ENCODE data around the gene SPATA13. TPM values are rescaled to one million over a fixed set of nuclear protein-coding genes. Genes with fewer than 3 reads are reported as not detected.

The SPATA13 gene
- total RNA-seq, 1 experiment from 2014 or later: 43.0 TPM

GRCh38 chr13:24184265-24184841 is 23.8 kb downstream of the SPATA13 start:
- H3K4me2 ChIP-seq (ENCODE audit: low read length): no peak overlapping the region
- no peaks in the 10 kb centered on the region for H3K27me3 ChIP-seq (ENCODE audit: low read length)
- DNase-seq (no peak), ATAC-seq (no peak)
- no peak overlapping the region for H3K4me3 ChIP-seq (ENCODE audit: low read length)
- H3K27ac ChIP-seq (ENCODE audit: low read length): no peak overlapping the region
- POLR2A ChIA-PET (ENCODE audit: unreplicated experiment): no interaction called here
- H3K36me3 ChIP-seq (ENCODE audit: low read depth, low read length): no peaks in the 10 kb centered on the region
- CTCF ChIA-PET: no interaction called here
- H3K9me3 ChIP-seq (ENCODE audit: low read length): no peaks in the 10 kb centered on the region
- no peak for TF ChIP-seq EZH2 (IDR thresholded peaks at IDR 0.05; ENCODE audit: low read length, unreplicated experiment)
- TF ChIP-seq CTCF (conservative IDR thresholded peaks at IDR 0.05; ENCODE audit: low read depth, low read length): no peak
- TF ChIP-seq EZH2phosphoT487 (IDR thresholded peaks at IDR 0.05; ENCODE audit: borderline replicate concordance, low read length): no peak
- no peak overlapping the region for H2AFZ ChIP-seq (ENCODE audit: low read length)
- H3K9me2 ChIP-seq (replicated peaks; ENCODE audit: low read length): no peaks in the 10 kb centered on the region
- H4K20me1 ChIP-seq (ENCODE audit: low read length): peaks cover 16% of the 10 kb centered on the region; the same call in 1 of the 2 replicates
- H3F3A ChIP-seq (ENCODE audit: low read length, unreplicated experiment): no peaks in the 10 kb centered on the region
- peaks cover 5% of the 10 kb centered on the region for H3K4me1 ChIP-seq (ENCODE audit: insufficient read depth, low read length)
- intact Hi-C loops (cut with micrococcal nuclease): no loop called here
- H3K79me2 ChIP-seq (ENCODE audit: low read length): peaks cover 80% of the 10 kb centered on the region
- BruUV-seq (replicated peaks): no TSS peak
- no peak overlapping the region for H3K9ac ChIP-seq (ENCODE audit: low read length)

GRCh38 chr13:24184882-24185281 is 24.4 kb downstream of the SPATA13 start:
- Histone ChIP-seq H3K27ac (ENCODE audit: low read length) (no peak overlapping the region), H3K36me3 (ENCODE audit: low read depth, low read length) (no peaks in the 10 kb centered on the region), H3K9ac (ENCODE audit: low read length) (no peak overlapping the region), H3K4me1 (ENCODE audit: insufficient read depth, low read length) (peaks cover 5% of the 10 kb centered on the region), H3K4me3 (ENCODE audit: low read length) (no peak overlapping the region), H3K27me3 (ENCODE audit: low read length) (no peaks in the 10 kb centered on the region), H4K20me1 (ENCODE audit: low read length) (peaks cover 11% of the 10 kb centered on the region; the same call in 1 of the 2 replicates), H3K9me3 (ENCODE audit: low read length) (no peaks in the 10 kb centered on the region), H3K9me2 (replicated peaks; ENCODE audit: low read length) (no peaks in the 10 kb centered on the region), H3K4me2 (ENCODE audit: low read length) (no peak overlapping the region), H3K79me2 (ENCODE audit: low read length) (peaks cover 75% of the 10 kb centered on the region), H2AFZ (ENCODE audit: low read length) (no peak overlapping the region), H3F3A (ENCODE audit: low read length, unreplicated experiment) (no peaks in the 10 kb centered on the region)
- TF ChIP-seq CTCF (conservative IDR thresholded peaks at IDR 0.05; ENCODE audit: low read depth, low read length): no peak
- no peak for TF ChIP-seq EZH2phosphoT487 (IDR thresholded peaks at IDR 0.05; ENCODE audit: borderline replicate concordance, low read length)
- no peak for TF ChIP-seq EZH2 (IDR thresholded peaks at IDR 0.05; ENCODE audit: low read length, unreplicated experiment)
- CTCF ChIA-PET: no interaction called here
- intact Hi-C loops (cut with micrococcal nuclease): no loop called here
- ATAC-seq: no peak
- no TSS peak for BruUV-seq (replicated peaks)
- no peak for DNase-seq
- POLR2A ChIA-PET (ENCODE audit: unreplicated experiment): no interaction called here

GRCh38 chr13:24185591-24186232 is 25.2 kb downstream of the SPATA13 start:
- H3F3A ChIP-seq (ENCODE audit: low read length, unreplicated experiment): no peaks in the 10 kb centered on the region
- no peak overlapping the region for H3K27ac ChIP-seq (ENCODE audit: low read length)
- no peak for TF ChIP-seq EZH2phosphoT487 (IDR thresholded peaks at IDR 0.05; ENCODE audit: borderline replicate concordance, low read length)
- TF ChIP-seq CTCF (conservative IDR thresholded peaks at IDR 0.05; ENCODE audit: low read depth, low read length): no peak
- no peak for TF ChIP-seq EZH2 (IDR thresholded peaks at IDR 0.05; ENCODE audit: low read length, unreplicated experiment)
- H3K27me3 ChIP-seq (ENCODE audit: low read length): no peaks in the 10 kb centered on the region
- ATAC-seq (no peak), DNase-seq (no peak)
- no peak overlapping the region for H3K4me3 ChIP-seq (ENCODE audit: low read length)
- no peak overlapping the region for H2AFZ ChIP-seq (ENCODE audit: low read length)
- 0 out of 2 replicates have a peak, but pooled peaks cover 3% of the 10 kb centered on the region for H4K20me1 ChIP-seq (ENCODE audit: low read length)
- CTCF ChIA-PET: no interaction called here
- no peak overlapping the region for H3K4me2 ChIP-seq (ENCODE audit: low read length)
- intact Hi-C loops (cut with micrococcal nuclease): no loop called here
- no TSS peak for BruUV-seq (replicated peaks)
- peaks cover 70% of the 10 kb centered on the region for H3K79me2 ChIP-seq (ENCODE audit: low read length)
- H3K36me3 ChIP-seq (ENCODE audit: low read depth, low read length): no peaks in the 10 kb centered on the region
- H3K4me1 ChIP-seq (ENCODE audit: insufficient read depth, low read length): peaks cover 3% of the 10 kb centered on the region
- H3K9me3 ChIP-seq (ENCODE audit: low read length): no peaks in the 10 kb centered on the region
- no peaks in the 10 kb centered on the region for H3K9me2 ChIP-seq (replicated peaks; ENCODE audit: low read length)
- H3K9ac ChIP-seq (ENCODE audit: low read length): no peak overlapping the region
- POLR2A ChIA-PET (ENCODE audit: unreplicated experiment): no interaction called here

All from PC-3 (cell line).